HCT116 (cell line): ENCODE data around the gene CDH7.

Experiments
- RAD21 ChIP-seq: IDR thresholded peaks from 2 replicates; pipeline ENCODE4 v1.6.1; 2012; ENCODE audit warnings: low read depth, mild to moderate bottlenecking
- TF ChIP-seq, protein P1 (sequence below), 3 experiments: fragments of 200-600 bp in 1 of 3; sonication (generic) in 1 of 3; IDR thresholded peaks in 2 of 3; conservative IDR thresholded peaks in 1 of 3; 2 replicates each; pipeline ENCODE4 v1.5.1; 2012 to 2017; ENCODE audit warnings: low read depth in 2 of 3, low read length in 2 of 3, antibody characterized with exemption in 1 of 3, borderline replicate concordance in 1 of 3, control low read depth in 1 of 3, mild to moderate bottlenecking in 1 of 3, mixed read lengths in 1 of 3, mixed run types in 1 of 3, moderate library complexity in 1 of 3; ENCODE audit not compliant: insufficient read depth in 1 of 3
- TF ChIP-seq, protein P2 (sequence below): IDR thresholded peaks from 2 replicates; pipeline ENCODE4 v1.6.1; 2012

DNA sequence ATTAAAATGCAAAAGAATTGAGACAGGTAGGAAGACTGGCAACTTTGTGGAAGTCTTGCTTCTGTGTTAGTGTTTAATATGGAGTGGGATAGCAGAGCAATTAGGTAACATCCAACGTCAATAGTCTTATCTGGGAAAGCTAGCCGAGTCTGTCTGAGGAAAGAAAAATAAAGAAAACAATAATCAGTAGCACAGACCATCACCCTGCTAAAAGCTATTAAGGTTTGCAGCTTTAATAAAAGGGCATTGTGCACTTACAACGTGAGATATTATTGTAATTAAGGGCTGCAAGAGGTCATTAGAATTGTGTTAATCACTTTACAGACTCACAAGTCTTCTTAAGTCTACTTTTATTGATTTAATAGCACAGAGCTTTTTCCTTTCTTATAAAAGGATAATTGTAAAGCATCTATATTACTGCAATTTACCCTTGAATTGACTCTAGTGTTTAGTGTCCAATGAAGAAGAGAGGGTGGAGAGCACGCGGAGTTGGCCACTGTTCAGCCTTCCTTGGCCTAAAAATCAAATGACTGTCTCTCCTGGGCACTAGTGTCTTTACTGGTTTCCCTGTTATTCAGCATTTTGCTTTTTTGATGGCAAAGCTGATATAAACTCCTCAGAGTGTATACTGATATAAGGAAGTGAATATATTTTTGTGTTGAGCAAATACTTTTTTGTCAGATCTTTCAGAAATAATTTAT lies 2.0 kb downstream of the CDH7 start:
- TF ChIP-seq, protein P1, sequence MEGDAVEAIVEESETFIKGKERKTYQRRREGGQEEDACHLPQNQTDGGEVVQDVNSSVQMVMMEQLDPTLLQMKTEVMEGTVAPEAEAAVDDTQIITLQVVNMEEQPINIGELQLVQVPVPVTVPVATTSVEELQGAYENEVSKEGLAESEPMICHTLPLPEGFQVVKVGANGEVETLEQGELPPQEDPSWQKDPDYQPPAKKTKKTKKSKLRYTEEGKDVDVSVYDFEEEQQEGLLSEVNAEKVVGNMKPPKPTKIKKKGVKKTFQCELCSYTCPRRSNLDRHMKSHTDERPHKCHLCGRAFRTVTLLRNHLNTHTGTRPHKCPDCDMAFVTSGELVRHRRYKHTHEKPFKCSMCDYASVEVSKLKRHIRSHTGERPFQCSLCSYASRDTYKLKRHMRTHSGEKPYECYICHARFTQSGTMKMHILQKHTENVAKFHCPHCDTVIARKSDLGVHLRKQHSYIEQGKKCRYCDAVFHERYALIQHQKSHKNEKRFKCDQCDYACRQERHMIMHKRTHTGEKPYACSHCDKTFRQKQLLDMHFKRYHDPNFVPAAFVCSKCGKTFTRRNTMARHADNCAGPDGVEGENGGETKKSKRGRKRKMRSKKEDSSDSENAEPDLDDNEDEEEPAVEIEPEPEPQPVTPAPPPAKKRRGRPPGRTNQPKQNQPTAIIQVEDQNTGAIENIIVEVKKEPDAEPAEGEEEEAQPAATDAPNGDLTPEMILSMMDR (IDR thresholded peaks at IDR 0.05 in 2 of 3, conservative IDR thresholded peaks at IDR 0.05 in 1 of 3; ENCODE audit: borderline replicate concordance in 1 of 3, insufficient read depth in 1 of 3, low read depth in 2 of 3, low read length in 2 of 3): no peak
- TF ChIP-seq RAD21: no peak
- TF ChIP-seq, protein P2, sequence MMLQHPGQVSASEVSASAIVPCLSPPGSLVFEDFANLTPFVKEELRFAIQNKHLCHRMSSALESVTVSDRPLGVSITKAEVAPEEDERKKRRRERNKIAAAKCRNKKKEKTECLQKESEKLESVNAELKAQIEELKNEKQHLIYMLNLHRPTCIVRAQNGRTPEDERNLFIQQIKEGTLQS: no peak
